Neural progenitor cell (in vitro differentiated cells): ENCODE measurements around the gene TBX5.

Experiments
- CTCF ChIP-seq: fragments of 200-600 bp; sonication (generic); IDR thresholded peaks from 2 replicates; pipeline ENCODE4 v1.5.1; 2017; ENCODE audit warnings: antibody characterized with exemption, mild to moderate bottlenecking
- EZH2 ChIP-seq: fragments of 200-600 bp; sonication (generic); IDR thresholded peaks from 2 replicates; pipeline ENCODE4 v1.6.1; 2017; ENCODE audit warnings: antibody characterized with exemption, mild to moderate bottlenecking, moderate library complexity
- EZH2phosphoT487 ChIP-seq: fragments of 200-600 bp; sonication (generic); IDR thresholded peaks from 2 replicates; pipeline ENCODE4 v1.6.1; 2017; ENCODE audit warnings: antibody characterized with exemption

GRCh38 chr12:114450019-114450418 is 44.1 kb upstream of the TBX5 start:
- no peak for TF ChIP-seq CTCF
- peak; percentile 25 for TF ChIP-seq EZH2
- no peak for TF ChIP-seq EZH2phosphoT487
